Fibroblast of skin of left biceps (primary cell): Measurements from ENCODE around the gene RHBDF2.
"Not testable (repeated sequence)": the region's sequence is repeated elsewhere in the genome, so short reads cannot be mapped to it uniquely, and the experiment has no call there.

ENCODE experiments used
- DNase-seq, 2 experiments: peaks; one replicate each; pipeline ENCODE4 v3.0.0-alpha.2; 2013; ENCODE audit warnings: low read depth in 2 of 2

Gene RHBDF2

DNA sequence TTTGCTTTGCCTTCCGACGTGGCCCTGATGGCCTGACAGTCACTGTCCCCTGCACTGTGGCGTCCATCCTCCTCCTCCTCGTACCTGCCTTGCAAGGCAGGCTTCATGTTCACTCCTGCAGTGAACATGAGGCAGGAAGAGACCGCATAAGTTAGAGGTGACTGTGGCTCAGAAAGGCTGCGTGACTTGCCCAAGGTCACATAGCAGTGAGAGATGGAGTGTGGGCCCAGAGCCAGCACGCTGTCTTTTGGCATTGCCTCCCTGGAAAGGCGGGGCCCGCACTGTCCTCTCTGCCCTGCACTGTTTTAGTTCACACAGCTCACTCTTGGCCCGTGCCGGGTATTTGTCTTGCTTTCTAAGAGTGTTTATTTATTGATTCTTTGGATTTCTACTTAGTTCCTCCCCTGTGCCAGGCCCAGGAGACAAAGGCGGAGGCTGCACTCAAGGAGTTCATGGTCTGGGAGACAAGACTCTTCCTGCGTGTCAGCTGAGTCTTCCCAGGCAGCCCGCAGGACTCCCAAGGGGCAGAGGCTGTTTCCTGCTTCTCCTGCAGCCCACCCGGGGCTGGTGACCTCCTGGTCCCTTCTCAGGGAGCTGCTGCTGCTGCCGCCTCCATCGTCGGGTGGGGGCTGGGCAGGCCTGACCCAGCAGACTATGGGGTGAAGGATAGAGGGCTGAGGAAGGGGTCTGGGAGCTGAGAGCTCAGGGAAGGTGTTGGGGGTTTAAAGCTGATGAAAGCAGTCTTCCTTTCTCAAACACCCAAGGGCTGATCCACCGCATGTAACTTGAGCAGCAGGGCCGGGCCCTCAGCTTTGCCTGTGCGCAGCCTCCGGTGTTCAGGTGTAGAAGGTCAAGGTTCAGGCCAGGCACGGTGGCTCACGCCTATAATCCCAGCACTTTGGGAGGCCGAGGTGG, 23.6 kb upstream of the RHBDF2 start:
- DNase-seq, result no peak

GRCh38 chr17:76523084-76524037, 22.1 kb upstream of the RHBDF2 start:
- no peak for DNase-seq

GRCh38 chr17:76521683-76522082, 20.5 kb upstream of the RHBDF2 start:
- DNase-seq, result not testable (repeated sequence)

DNA sequence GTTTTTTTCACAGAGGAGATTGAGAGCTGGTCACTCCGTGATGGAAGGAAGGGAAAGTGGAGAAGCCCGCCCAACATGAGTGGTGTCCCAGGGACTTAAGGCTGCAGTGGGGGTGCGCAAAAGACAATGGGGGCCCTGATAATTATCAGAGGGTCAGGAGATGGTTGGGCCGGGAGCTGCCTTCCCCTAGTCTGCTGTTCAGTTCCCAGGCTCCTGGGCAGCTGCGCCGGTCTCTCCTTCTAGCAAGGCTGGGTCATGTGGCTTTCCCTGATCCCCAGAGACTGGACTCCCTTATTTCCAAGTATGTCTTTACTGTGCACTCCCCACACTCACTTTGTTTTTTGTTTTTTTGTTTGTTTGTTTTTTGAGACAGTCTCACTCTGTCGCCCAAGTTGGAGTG, 20.0 kb upstream of the RHBDF2 start:
- DNase-seq, result no peak

- DNase-seq, result no peak
These were observed 18.1 kb upstream of the RHBDF2 start for GRCh38 chr17:76519048-76519966.

DNA sequence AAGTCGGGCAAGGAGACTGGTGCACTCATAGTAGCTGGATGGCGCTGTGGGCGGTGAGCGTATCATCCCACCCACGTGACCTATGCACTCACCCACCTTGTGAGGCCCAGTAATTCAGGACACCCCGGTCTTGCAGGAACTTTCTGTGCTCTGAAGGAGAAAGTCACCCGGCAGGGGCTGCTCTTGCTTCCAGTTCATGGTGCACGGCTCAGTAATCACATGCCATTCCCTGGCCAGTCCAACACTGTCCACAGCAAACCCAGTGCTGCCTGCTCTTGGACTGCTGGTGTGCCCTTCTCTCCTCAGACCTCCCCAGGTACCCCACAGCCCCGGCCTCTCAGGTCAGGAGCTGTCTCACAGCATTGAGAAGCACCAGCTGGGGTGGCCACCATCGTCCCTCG, 16.4 kb upstream of the RHBDF2 start:
- DNase-seq, result no peak

DNA sequence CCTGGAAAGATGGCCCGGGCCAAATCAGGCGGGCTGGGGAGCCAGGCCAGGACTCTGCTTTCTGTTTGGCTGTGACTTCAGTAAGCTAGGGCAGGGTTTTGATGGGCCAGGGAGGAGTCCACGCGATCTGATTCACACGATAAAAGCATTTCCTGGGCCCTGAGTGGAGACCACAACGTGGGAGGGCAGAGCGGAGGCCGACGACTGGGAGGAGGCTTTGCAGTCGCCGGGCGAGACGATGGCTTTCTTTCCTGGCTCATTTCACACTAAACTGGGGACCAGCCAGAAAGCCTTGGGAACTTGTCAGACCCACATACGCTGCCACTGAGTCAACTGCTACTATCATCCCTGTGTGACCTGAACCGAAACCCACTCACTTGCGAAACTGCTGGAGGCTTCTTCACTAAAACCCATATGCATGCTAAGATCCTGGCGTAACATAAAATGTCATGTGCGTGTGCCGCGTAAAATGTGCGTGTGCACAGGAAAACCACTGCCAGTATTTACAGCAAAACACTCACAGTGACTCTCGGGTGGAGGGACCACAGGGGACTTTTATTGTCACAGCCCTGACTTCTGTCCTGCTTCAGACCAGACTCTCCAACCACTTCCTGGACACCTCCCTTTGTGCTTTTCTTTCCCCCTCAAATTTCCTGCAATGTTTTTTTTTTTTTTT, 14.2 kb upstream of the RHBDF2 start:
- DNase-seq, result peak; percentile 56 to 60

DNA sequence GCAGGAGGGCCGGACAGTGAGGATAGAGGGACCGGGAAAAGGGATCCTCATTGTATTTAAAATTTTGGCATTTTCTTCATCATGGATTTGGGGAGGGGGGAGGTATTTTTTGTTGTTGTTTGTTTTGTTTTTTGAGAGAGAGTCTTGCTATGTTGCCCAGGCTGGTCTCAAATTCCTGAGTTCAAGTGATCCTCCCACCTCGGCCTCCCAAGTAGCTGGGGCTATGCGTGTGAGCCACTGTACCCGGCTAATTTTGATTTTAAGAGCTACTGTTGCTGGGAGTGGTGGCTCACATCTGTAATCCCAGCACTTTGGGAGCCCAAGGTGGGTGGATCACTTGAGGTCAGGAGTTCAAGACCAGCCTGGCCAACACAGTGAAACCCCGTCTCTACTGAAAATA, 13.1 kb upstream of the RHBDF2 start:
- not testable (repeated sequence) for DNase-seq

- no peak for DNase-seq
These were observed 12.1 kb upstream of the RHBDF2 start for GRCh38 chr17:76513306-76513692.

GRCh38 chr17:76512366-76513305, 11.4 kb upstream of the RHBDF2 start:
- DNase-seq, result no peak

DNA sequence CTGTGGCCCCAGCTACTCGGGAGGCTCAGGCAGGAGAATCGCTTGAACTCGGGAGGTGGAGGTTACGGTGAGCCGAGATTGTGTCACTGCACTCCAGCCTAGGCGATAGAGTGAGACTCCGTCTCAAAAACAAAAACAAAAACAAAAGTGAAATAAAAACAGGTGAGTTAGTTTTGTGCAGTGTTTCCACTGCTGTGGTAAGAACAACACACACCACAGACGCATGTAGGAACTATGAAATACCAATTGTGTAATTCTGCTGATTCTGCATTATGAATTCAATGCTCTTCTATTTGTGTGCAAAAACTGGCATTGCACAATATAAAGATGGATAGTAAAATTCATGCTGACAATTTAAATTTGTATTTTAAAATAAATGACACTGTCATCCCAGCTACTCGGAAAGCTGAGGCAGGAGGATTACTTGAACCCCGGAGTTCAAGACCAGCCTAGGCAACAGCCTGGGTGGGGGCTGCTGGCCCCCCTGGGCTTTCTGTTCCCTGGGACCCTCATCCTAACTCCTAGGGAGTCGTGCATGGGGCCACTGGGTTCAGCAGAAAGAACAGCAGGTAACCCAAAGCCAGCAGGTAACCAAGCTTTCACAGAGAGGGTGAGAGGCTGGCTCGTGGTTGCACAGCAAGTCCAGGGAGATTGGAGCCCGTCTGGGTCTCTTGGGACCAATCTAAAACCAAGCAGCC, 10.6 kb upstream of the RHBDF2 start:
- DNase-seq, result no peak

DNA sequence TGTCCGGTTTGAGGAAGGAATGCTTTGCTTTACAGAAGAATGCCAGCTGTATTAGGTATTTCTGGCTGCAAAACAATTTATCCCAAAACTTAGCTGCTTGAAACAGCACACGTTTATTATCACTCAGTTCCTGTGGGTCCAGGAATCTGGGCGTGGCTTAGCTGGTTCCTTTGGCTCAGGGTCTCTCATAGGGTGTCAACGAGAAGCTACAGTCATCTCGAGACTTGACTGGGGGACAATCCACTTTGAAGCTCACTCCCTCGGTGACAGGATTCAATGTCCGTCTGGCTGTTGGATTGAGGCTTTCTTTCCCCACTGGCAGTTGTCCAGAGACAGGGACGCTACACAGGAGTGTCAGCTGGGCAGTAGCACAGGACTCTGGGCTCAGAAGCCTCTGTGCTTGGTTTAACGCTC, 9.6 kb upstream of the RHBDF2 start:
- no peak for DNase-seq

- not testable (repeated sequence) for DNase-seq
These were observed 7.3 kb upstream of the RHBDF2 start for GRCh38 chr17:76508472-76509063.

DNA sequence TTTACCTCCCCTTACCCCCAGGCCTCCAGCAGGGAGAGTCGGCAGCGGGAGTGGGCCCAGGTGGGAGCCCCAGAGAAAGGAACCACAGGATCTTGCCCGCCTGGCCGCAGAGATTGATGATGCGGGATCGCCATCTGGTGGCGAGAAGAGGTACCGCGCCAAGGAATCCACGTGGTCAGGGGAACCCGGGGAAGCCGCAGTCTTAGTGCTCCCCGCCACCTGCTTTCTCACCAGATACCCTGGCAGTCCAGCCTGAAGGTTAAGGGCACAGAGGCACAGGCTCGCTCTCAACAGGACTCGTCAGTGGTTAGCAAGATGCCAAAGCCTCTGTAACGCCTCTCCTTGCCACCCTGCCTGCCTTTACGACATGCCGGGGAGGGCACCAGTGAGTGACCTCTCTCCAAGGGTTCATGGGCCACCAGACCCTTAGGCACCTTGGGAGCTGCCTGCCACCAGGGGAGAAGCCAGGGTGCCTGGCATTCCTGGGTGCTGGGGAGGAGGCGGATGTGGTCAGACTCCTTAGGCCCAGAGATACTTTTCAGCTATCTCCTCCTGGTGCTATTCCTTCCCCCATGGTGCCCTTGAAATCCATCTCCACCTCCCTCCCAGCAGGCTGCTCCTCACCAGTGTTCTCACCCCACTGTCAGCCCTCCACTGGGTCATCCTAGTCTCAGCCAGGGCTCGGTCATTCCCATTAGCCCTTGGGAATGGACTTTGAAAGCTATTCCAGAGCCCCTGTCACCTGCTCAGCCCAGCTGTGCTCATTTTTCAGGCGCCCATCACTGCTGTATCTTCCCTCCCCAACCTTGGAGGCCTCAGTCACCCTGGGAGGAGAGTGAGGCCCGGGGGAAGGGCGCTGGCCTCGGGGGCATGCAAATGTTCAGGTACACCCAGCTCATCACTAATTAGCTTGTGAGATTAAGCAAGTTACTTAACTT, 5.5 kb upstream of the RHBDF2 start:
- DNase-seq, result no peak

- no peak for DNase-seq
These were observed 2.9 kb upstream of the RHBDF2 start for GRCh38 chr17:76504117-76504516.

DNA sequence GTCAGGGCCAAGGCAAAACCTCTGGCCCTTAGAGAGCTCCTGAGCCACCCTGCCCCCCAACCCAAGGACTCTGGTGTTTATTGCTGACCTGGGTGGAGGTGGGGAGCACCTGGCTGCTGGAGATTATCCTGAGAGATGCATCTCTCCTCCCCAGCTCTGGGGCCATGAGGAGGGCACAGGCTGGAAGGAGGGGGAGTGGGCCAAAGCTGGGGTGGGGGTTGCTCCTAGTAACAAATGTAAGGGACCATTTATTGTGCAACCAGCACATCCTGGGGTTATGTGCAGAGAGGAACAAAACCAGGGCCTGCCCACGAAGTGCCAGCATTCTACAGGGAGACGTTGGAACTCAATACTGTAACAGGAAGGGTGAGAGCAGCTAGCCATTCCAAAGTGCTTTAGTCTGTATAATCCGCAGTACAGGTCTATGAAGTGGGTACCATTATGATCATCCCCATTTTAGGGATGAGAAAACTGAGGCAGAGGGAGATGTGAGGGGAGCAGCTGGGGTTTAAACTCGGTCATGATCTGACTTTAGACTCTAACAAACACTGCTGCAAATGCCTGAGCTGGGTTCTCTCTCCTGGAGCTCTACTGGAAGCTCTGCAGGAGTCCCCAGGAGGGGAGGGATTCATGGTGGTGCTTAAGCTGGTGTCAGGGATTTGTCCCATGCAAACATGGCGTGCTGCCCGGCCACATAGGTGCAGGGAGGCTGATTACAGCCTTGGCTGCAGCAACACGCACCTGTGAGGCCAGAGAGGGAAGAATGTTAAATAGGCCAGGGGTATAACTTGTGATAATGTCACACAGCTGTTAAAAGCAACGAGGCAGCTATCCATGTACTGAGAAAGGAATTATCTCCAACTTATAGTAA, 1.4 kb upstream of the RHBDF2 start:
- no peak for DNase-seq
